ENCODE data around the gene SLC16A8.

SLC16A8 gene

DNA sequence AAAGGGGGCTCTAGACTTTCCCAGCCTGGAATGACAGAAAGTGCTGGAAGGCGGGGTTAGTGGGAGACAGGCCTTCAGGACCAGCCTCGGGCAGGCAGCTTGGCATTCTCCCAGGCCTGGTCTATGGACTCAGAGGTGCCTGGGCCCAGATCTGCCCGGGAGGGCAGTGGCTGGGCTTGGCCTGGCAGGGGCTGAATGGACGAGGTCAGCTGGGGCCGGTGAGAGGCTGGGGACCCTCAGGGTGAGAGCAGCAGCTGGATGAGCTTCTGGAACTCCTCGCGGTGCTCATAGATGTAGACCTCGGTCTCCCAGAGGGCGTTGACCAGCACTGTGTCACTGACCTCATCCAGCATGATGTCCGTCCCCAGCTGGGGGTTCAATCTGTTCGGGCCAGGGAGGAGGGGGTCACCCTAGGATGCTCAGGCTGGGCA, 28.0 kb upstream of the SLC16A8 start:
- no peak for DNase-seq

GRCh38 chr22:38110863-38111852, 27.2 kb upstream of the SLC16A8 start:
- no peak for DNase-seq

DNA sequence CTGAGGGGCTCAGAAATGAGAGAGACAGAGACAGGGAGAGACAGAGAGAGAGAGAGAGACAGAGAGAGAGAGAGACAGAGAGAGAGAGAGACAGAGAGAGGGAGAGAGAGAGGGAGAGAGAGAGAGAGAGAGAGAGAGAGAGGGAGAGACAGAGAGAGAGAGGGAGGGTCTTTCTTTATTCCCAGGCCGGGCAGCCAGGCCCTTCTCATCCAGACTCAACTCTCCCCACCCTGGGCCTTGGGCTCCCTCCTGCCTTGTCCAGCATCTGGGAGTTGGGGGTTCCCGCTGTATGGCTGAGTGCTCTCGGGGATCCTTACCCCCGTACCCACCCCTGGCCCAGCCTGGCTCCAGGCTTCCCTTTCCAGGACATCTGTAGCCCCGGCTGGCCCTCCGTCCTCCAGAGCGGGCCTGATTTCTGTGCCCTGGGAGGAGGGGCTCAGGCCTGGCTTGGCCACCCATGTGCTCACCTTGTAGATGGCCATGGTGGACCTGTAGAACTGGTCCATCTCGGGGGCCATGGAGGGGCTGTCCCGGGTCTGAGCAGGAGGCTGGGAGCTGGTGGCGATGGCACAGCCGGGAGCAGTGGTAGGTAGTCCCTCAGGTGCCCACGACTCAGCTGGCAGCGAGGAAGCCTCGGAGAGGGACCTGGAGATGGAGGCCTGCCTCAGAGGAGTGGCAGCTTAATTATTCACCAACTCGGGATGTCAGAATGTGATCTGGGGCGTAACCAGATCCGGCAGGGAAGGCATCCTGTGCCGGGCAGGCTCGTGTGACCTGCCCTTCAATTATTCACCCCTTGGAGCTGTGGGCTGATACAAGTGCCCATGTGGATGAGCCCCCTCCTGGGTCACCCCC, 26.3 kb upstream of the SLC16A8 start, which contains the start of gene BAIAP2L2:
TSS of gene BAIAP2L2 (minus strand) at position 677 of the 855 bp plus-strand sequence. CDS start at position 518, 159 bp downstream.
- DNase-seq = no peak

- no peak for DNase-seq
Measured at GRCh38 chr22:38109371-38110001, 25.5 kb upstream of the SLC16A8 start.

DNA sequence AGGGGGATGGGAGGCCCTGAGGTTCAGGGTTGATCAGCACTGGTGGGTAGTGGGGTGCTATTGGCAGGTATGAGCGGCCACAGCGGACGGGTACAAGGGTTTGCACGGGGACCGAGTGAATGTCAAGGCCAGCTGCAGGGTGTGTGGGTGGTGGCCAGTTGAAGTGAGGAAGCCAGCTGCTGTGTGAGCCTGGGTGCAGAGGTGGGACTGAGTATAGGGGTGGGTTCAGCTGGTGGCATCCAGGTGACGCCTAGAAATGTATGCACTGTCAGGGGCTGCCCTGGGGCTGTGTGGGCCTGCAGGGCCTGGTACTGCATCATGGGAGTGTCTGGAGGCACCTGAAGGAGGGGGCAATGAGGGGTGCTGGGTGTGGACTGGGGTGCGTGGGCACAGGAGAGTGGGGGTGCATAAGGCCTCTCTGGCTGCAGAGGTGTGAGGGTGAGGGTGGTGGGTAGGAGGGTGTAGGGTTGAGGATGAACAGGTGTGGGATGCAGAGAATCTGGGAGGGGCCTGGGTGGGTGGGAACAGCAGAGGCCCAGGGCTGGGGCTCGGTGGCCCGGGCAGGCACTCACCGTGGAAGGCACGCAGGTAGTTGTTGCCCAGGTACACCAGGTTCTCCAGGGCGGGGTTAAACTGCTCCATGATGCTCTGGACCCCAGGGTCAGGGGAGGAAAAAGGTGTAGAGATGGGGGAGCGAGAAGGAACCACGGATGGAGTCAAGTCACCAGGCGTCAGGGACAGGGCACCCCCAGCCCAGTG, 24.8 kb upstream of the SLC16A8 start:
- no peak for DNase-seq

DNA sequence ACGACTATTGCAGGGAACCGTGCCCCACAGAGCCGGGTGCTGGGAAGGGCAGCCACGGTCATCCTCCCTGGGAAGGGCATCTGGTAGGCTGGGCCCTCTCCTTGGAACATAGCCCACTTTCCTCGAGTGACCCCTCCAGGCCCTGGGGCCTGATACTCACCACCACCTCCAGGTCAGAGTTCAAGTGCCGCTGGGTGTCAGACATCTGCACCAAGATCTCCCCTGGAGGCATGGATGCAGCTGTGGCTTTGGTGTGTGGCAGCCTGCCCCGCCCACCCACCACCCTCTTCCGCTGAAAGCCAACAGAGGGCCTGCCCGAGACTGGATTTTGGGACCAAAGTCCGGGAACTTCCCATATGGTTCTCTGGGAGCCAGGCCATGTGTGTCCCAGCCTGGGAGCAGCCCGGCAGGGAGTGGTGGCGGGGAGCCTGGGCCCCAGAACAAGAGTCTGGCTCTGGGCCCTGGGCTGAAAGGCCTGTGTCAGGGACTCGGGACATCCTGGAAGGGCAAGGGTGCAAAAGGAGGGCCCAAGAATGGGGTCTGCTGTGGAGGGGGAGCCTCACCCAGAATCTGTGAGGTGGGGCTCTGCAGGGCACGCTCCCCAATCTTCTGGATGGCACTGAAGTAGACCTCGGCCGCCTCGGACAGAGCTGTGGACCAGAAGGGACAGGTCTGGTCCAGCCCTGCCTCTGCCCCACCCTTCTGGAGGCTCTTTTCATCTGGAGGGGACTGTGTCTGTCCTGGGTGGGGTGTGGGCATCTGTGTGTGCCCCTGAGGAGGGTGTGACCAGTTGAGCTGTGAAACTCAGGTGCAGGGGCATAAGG, 23.9 kb upstream of the SLC16A8 start:
- no peak for DNase-seq

- DNase-seq = no peak
Measured at GRCh38 chr22:38106814-38107578, 23.0 kb upstream of the SLC16A8 start.

DNA sequence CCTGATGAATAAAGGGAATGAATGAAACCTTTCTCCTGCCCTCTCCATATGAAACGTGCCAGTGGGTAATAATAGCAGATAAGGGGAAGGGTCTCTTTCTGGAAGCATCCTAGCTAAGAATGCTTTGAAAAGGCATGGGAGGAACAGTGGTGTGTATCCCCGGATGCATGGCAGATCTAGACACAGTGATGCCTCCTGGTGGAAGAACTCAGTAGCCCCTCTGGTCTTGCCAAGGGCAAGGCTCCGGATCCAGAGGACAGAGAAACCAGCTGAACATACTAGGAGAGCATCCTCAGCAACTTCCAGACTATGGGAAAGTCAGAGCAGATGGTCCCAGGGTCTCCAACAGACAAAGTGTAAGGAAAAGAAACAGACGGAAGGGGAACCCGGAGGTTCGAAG, 20.1 kb upstream of the SLC16A8 start:
- DNase-seq = no peak

GRCh38 chr22:38103641-38104040, 19.7 kb upstream of the SLC16A8 start:
- DNase-seq = no peak

DNA sequence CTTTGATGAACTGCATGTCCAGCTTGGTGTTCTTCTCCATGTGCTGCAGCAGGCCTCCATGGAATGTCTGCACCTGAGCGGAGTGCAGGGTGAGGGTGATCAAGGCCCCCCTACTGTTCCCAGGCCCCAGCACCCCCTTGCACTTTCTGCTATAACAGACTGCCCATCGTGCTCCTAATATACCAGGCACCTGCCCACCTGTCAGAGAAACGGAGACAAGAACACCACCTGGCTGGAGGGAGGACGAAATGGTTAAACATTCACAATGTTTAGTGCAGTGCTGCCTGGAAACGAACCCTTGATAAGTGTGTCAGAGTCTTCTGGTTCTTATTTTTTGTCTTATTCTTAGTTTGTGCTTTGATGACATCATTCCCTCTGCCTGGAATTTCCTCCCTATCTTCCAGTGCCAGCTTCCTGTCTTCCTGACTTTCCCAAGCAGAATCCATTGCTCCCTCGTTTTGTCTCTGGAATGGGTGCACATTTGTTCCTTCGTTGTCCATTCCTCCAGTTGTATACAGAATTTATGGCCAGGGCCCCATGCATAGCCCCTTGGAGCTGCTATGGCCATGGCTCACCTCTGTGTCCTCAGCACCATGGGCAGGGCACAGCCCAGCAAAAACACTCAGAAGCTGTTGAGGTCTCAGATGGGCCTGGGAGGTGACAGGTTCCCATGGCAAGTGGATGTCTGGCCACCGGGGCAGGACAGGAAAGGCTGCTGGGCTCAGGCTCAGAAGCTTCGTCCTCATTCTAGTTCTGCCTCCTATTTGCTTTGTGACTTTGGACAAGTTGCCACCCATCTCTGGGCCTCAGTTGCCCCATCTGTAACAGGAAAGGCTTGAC, 14.6 kb upstream of the SLC16A8 start:
- peak; percentile 48 for DNase-seq

DNA sequence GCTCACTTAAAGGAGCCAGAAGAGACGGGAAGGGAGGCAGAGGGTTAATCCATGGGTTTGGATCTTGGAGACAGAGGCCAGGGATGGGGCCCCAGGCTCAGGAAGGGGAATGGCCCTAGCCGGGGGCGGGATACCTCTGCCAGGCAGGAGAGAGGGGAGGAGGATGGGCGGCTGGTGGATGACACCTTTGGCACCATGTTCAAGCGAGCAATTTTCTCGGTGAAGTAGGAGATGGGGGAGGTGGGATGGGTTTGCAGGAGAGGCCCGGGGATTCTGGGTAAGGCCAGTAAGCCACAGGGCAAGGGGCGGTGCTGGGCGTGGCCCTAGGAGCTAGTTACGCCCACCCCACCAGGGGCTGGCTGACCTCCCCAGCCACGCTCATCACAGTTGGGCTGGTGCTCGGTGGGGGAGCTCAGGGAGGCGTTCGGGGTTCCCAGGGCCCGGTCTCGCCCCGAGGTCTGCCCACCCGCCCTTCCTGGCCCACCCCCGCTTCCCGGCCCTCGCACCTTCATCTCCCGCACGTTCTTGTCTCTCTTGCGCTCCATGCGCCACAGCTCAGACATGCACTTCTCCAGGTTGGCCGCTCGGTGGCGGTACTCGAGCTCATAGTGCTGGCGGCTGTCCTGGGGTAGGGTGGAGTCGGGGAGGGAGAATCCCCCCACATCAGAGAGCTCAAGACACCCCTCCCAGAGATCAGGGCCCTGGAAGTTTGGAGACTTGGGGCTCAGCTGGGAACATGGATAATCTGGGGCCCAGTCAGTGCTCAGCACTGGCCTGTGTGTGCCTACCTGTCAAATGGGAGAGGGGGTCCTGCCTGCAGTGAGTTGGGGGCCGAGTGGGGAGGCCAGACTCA, 13.8 kb upstream of the SLC16A8 start:
- DNase-seq = peak; percentile 22

GRCh38 chr22:38097058-38097457, 13.1 kb upstream of the SLC16A8 start:
- no peak for DNase-seq

- no peak for DNase-seq
Measured at GRCh38 chr22:38089474-38089851, 5.5 kb upstream of the SLC16A8 start.

GRCh38 chr22:38088629-38089473, 4.9 kb upstream of the SLC16A8 start:
- DNase-seq = no peak

GRCh38 chr22:38087855-38088254, 3.9 kb upstream of the SLC16A8 start:
- DNase-seq = no peak

- no peak for DNase-seq
Measured at GRCh38 chr22:38086942-38087341, 3.0 kb upstream of the SLC16A8 start.

All from fibroblast of skin of abdomen (primary cell).